Measurements from ENCODE around the gene SLC24A3. TPM values are rescaled to one million over a fixed set of nuclear protein-coding genes. Genes with fewer than 3 reads are reported as not detected.
A peak's percentile ranks its signal among the peaks of the same experiment; 100 is the strongest.

Gene SLC24A3
- total and polyA plus RNA-seq, 2 of the 13 experiments (the other 11 are each of a cell fraction or from before 2014, with no cell fraction given) = not detected

DNA sequence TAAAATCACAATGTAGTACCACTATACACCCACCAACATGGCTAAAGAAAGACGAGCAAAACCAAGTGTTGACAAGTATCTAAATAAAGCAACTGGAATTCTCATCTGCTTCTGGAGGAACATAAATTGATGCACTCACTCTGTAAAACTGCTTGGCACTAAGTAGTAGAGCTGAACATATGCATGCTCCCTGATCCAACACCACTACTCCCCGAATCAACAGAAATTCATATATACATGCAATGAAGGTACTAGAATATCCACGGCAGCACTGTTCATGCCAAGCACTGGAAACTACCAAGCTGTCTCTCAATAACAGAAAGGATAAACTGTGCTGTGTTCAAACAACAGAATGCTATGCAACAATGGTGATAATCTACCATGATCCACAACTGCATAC, 326.1 kb downstream of the SLC24A3 start:
- H4K20me1 ChIP-seq (ENCODE audit: insufficient read depth, low read length) = no peaks in the 10 kb centered on the region

DNA sequence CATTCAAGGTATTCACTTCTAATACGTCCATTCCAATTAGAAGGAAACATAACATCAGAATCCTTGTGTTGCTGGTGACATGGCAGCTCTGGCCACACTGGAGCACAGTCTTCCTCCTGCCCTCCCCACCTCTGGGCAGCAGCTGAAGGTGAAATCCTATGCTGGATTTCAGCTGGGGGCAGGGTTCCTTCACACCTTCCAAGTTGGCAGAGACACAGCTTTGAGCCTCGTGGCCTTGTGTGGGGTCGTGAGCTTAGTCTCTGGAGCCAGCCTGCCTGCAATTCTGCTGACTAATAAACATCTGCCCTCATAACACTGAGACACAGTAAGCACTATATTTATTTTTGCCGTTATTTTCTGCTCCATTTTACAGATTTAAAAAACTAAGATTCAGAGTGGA, 326.7 kb downstream of the SLC24A3 start:
- no peak for DNase-seq (ENCODE audit: low spot score)
- no peak for ATAC-seq
- Histone ChIP-seq H3K9ac (ENCODE audit: insufficient read depth, low read depth, low read length) (no peak overlapping the region), H3K9me3 (ENCODE audit: low read length) (peaks cover 6% of the 10 kb centered on the region; the same call in 1 of the 2 replicates), H3K4me2 (ENCODE audit: low read depth, low read length) (no peak overlapping the region), H3K79me2 (ENCODE audit: insufficient read depth, low read length) (no peaks in the 10 kb centered on the region), H3K4me1 (ENCODE audit: insufficient read depth, low read length) (no peaks in the 10 kb centered on the region), H3K36me3 (replicated peaks in 1 of 2; ENCODE audit: control insufficient read depth in 1 of 2, insufficient read depth in 2 of 2, low read length in 2 of 2) (no peaks in the 10 kb centered on the region), H3K4me3 (replicated peaks in 1 of 3; ENCODE audit: insufficient read depth in 1 of 3, low read depth in 2 of 3, low read length in 3 of 3) (no peak overlapping the region), H4K20me1 (ENCODE audit: insufficient read depth, low read length) (no peaks in the 10 kb centered on the region), H3K27me3 (ENCODE audit: control insufficient read depth in 1 of 2, insufficient read depth in 2 of 2, low read length in 2 of 2) (peaks cover 0 to 16% of the 10 kb centered on the region in 2 experiments; a peak in 2 of 5 replicates), H2AFZ (ENCODE audit: low read length) (no peak overlapping the region), H3K27ac (ENCODE audit: extremely low read length, insufficient read depth, low read length) (no peak overlapping the region)
- no TSS peak for BruUV-seq (replicated peaks)
- WGBS (ENCODE audit: low lambda C conversion rate) = 3% methylated on average over 4 of the region's 4 CpGs
- POLR2A ChIA-PET = no interaction called here
- in situ Hi-C loops (cut with HindIII; ENCODE audit: extremely low pct_ligation_motif_present, low pct_unique_long_range_greater_than_20kb) (no loop called here), intact Hi-C loops (cut with micrococcal nuclease; ENCODE audit: unreplicated experiment) (no loop called here)
- no peak for FAIRE-seq
- CTCF ChIA-PET (ENCODE audit: low intra/inter-chr PET ratio, low total read pairs) = no interaction called here
- TF ChIP-seq, protein P1, sequence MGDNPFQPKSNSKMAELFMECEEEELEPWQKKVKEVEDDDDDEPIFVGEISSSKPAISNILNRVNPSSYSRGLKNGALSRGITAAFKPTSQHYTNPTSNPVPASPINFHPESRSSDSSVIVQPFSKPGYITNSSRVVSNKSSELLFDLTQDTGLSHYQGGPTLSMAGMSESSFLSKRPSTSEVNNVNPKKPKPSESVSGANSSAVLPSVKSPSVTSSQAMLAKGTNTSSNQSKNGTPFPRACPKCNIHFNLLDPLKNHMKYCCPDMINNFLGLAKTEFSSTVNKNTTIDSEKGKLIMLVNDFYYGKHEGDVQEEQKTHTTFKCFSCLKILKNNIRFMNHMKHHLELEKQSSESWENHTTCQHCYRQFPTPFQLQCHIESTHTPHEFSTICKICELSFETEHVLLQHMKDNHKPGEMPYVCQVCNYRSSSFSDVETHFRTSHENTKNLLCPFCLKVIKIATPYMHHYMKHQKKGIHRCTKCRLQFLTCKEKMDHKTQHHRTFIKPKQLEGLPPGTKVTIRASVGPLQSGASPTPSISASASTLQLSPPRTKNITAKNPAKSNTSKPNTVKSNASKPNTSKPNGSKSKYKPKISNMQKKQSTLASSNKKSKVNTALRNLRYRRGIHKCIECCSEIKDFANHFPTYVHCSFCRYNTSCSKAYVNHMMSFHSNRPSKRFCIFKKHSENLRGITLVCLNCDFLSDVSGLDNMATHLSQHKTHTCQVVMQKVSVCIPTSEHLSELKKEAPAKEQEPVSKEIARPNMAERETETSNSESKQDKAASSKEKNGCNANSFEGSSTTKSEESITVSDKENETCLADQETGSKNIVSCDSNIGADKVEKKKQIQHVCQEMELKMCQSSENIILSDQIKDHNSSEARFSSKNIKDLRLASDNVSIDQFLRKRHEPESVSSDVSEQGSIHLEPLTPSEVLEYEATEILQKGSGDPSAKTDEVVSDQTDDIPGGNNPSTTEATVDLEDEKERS (CRISPR knock-in tag; IDR thresholded peaks at IDR 0.05) = no peak
- TF ChIP-seq MXD3 (CRISPR knock-in tag; IDR thresholded peaks at IDR 0.05) (no peak), ZNF30 (CRISPR knock-in tag; IDR thresholded peaks at IDR 0.05) (no peak), MAFK (conservative IDR thresholded peaks at IDR 0.05 in 1 of 2, IDR thresholded peaks at IDR 0.05 in 1 of 2; ENCODE audit: low read length in 2 of 2) (peak in 1 of 2 experiments; percentile 7; a peak in 1 of 4 replicates)

More for the DNA sequence above, 326.1 kb downstream of the SLC24A3 start:
- no peak overlapping the region for H3K4me3 ChIP-seq (replicated peaks in 1 of 3; ENCODE audit: insufficient read depth in 1 of 3, low read depth in 2 of 3, low read length in 3 of 3)
- no peak overlapping the region for H2AFZ ChIP-seq (ENCODE audit: low read length)
- no peak overlapping the region for H3K27ac ChIP-seq (ENCODE audit: extremely low read length, insufficient read depth, low read length)
- no peak overlapping the region for H3K9ac ChIP-seq (ENCODE audit: insufficient read depth, low read depth, low read length)
- POLR2A ChIA-PET = no interaction called here
- peaks cover 0 to 12% of the 10 kb centered on the region in 2 experiments; a peak in 2 of 5 replicates for H3K27me3 ChIP-seq (ENCODE audit: control insufficient read depth in 1 of 2, insufficient read depth in 2 of 2, low read length in 2 of 2)
- H3K4me2 ChIP-seq (ENCODE audit: low read depth, low read length) = no peak overlapping the region
- H3K36me3 ChIP-seq (replicated peaks in 1 of 2; ENCODE audit: control insufficient read depth in 1 of 2, insufficient read depth in 2 of 2, low read length in 2 of 2) = no peaks in the 10 kb centered on the region
- in situ Hi-C loops (cut with HindIII; ENCODE audit: extremely low pct_ligation_motif_present, low pct_unique_long_range_greater_than_20kb) = no loop called here
- DNase-seq (ENCODE audit: low spot score) (no peak), FAIRE-seq (no peak), ATAC-seq (no peak)
- H3K4me1 ChIP-seq (ENCODE audit: insufficient read depth, low read length) = no peaks in the 10 kb centered on the region
- peaks cover 6% of the 10 kb centered on the region; the same call in 1 of the 2 replicates for H3K9me3 ChIP-seq (ENCODE audit: low read length)
- 10% methylated on average over 3 of the region's 3 CpGs for WGBS (ENCODE audit: low lambda C conversion rate)
- CTCF ChIA-PET (ENCODE audit: low intra/inter-chr PET ratio, low total read pairs) = no interaction called here
- TF ChIP-seq ZNF7 (CRISPR knock-in tag; IDR thresholded peaks at IDR 0.05) (0 out of 2 replicates have a peak, but pooled peaks have one; percentile 41), ZNF251 (CRISPR knock-in tag; IDR thresholded peaks at IDR 0.05) (no peak)
- no TSS peak for BruUV-seq (replicated peaks)
- intact Hi-C loops (cut with micrococcal nuclease; ENCODE audit: unreplicated experiment) = no loop called here
- H3K79me2 ChIP-seq (ENCODE audit: insufficient read depth, low read length) = no peaks in the 10 kb centered on the region
